ENCODE measurements around the gene DAPK3.

DNA sequence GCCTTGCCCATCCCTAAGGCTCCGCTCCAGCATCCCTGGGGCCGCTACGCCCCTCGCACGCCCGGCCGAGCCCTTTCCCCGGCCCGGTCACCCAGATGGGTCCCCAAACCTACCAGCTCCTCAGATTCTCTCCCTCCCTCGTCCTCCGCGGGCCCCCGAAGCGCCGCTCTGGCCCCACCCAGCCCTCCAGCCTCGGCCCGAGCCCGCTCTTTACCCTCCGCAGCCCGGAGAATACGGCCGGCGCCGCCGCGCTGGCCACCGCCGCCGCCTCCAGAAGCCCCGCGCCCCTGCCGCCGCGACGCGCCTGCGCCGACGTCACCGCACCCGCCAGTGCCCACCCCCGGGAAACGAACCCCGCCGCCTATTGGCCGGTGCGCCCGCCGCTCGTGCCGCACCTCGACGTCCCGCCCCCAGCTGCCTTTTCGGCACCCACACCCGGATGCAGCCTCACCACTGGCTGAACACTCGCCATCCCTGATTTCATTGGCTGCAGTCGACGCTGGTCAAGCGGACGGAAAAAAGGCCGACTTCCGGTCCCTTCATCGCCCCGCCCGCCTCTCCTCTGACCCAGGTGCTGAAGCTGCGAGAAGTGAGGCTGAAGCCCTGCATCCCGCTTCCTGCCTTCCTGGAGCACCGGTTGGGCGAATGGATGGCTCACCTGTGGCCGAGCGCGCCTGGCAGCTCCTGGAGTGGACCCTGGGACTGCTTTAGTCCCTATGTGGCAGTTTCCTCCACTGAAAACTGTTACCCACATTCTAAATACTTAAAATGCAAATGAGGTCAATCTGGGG is at the start of gene DAPK3:
- TF ChIP-seq SIN3A (IDR thresholded peaks at IDR 0.05; ENCODE audit: borderline replicate concordance, insufficient read depth, low read length) (no peak), POLR2AphosphoS5 (IDR thresholded peaks at IDR 0.05; ENCODE audit: low read depth, low read length) (peak; percentile 65; the same call in 1 of the 2 replicates)
- TF ChIP-seq, protein P1, sequence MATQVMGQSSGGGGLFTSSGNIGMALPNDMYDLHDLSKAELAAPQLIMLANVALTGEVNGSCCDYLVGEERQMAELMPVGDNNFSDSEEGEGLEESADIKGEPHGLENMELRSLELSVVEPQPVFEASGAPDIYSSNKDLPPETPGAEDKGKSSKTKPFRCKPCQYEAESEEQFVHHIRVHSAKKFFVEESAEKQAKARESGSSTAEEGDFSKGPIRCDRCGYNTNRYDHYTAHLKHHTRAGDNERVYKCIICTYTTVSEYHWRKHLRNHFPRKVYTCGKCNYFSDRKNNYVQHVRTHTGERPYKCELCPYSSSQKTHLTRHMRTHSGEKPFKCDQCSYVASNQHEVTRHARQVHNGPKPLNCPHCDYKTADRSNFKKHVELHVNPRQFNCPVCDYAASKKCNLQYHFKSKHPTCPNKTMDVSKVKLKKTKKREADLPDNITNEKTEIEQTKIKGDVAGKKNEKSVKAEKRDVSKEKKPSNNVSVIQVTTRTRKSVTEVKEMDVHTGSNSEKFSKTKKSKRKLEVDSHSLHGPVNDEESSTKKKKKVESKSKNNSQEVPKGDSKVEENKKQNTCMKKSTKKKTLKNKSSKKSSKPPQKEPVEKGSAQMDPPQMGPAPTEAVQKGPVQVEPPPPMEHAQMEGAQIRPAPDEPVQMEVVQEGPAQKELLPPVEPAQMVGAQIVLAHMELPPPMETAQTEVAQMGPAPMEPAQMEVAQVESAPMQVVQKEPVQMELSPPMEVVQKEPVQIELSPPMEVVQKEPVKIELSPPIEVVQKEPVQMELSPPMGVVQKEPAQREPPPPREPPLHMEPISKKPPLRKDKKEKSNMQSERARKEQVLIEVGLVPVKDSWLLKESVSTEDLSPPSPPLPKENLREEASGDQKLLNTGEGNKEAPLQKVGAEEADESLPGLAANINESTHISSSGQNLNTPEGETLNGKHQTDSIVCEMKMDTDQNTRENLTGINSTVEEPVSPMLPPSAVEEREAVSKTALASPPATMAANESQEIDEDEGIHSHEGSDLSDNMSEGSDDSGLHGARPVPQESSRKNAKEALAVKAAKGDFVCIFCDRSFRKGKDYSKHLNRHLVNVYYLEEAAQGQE (IDR thresholded peaks at IDR 0.05; ENCODE audit: insufficient read depth in 1 of 2, low read depth in 2 of 2, low read length in 2 of 2): peak; percentile 90 to 94

All from PFSK-1 (cell line).